HepG2 (cell line): ENCODE data around the gene CLIC4. TPM values are rescaled to one million over a fixed set of nuclear protein-coding genes. Genes with fewer than 3 reads are reported as not detected.

Source experiments
- CBX5 ChIP-seq: sonication (generic); formaldehyde crosslinking; IDR thresholded peaks from 2 replicates; pipeline ENCODE4 v1.4.0; 2020; ENCODE audit warnings: missing genetic modification reagents, borderline replicate concordance
- ELF1 ChIP-seq: sonication (generic); formaldehyde crosslinking; IDR thresholded peaks from 2 replicates; pipeline ENCODE4 v1.4.0; 2020; ENCODE audit warnings: missing genetic modification reagents
- ETV5 ChIP-seq: IDR thresholded peaks from 2 replicates; pipeline ENCODE4 v1.6.1; 2018; ENCODE audit warnings: missing biosample characterization, missing genetic modification reagents, inconsistent platforms, borderline replicate concordance
- GFI1 ChIP-seq: sonication (generic); formaldehyde crosslinking; IDR thresholded peaks from 2 replicates; pipeline ENCODE4 v1.5.0; 2020; ENCODE audit warnings: missing genetic modification reagents, mild to moderate bottlenecking, borderline replicate concordance
- GTF2F1 ChIP-seq: fragments of 150-350 bp; IDR thresholded peaks from 2 replicates; pipeline ENCODE4 v1.6.1; 2014; ENCODE audit warnings: low read length
- MXD1 ChIP-seq: sonication (generic); formaldehyde crosslinking; IDR thresholded peaks from 2 replicates; pipeline ENCODE4 v1.4.0; 2020; ENCODE audit warnings: mild to moderate bottlenecking, missing genetic modification reagents
- NFATC3 ChIP-seq: sonication (generic); formaldehyde crosslinking; IDR thresholded peaks from 2 replicates; pipeline ENCODE4 v1.5.1; 2020; ENCODE audit warnings: mild to moderate bottlenecking, missing genetic modification reagents
- PHF5A ChIP-seq: IDR thresholded peaks from one replicate; pipeline ENCODE4 v1.6.1; 2018; ENCODE audit warnings: low read depth, missing genetic modification reagents; ENCODE audit not compliant: unreplicated experiment
- PITX1 ChIP-seq: sonication (generic); formaldehyde crosslinking; IDR thresholded peaks from 2 replicates; pipeline ENCODE4 v1.5.1; 2020; ENCODE audit warnings: mild to moderate bottlenecking, missing genetic modification reagents
- SMAD9 ChIP-seq: sonication (generic); formaldehyde crosslinking; IDR thresholded peaks from 2 replicates; pipeline ENCODE4 v1.5.1; 2020; ENCODE audit warnings: mild to moderate bottlenecking, missing genetic modification reagents
- ZFP36L1 ChIP-seq: sonication (generic); formaldehyde crosslinking; IDR thresholded peaks from 2 replicates; pipeline ENCODE4 v1.8.0; 2022; ENCODE audit warnings: mild to moderate bottlenecking, missing genetic modification reagents, moderate library complexity
- ZNF136 ChIP-seq: sonication (generic); formaldehyde crosslinking; IDR thresholded peaks from 2 replicates; pipeline ENCODE4 v1.8.1; 2022; ENCODE audit warnings: low read depth, mild to moderate bottlenecking, moderate library complexity, missing genetic modification reagents
- ZNF274 ChIP-seq: sonication (generic); formaldehyde crosslinking; IDR thresholded peaks from 2 replicates; pipeline ENCODE4 v1.5.1; 2020; ENCODE audit warnings: mild to moderate bottlenecking, missing genetic modification reagents
- ZNF280B ChIP-seq: sonication (generic); formaldehyde crosslinking; IDR thresholded peaks from 2 replicates; pipeline ENCODE4 v1.5.0; 2020; ENCODE audit warnings: missing genetic modification reagents, mild to moderate bottlenecking, borderline replicate concordance
- ZNF329 ChIP-seq: sonication (generic); formaldehyde crosslinking; IDR thresholded peaks from 2 replicates; pipeline ENCODE4 v1.9.0; 2021; ENCODE audit warnings: low read depth, mild to moderate bottlenecking, missing genetic modification reagents
- ZNF691 ChIP-seq: sonication (generic); formaldehyde crosslinking; IDR thresholded peaks from 2 replicates; pipeline ENCODE4 v1.4.0; 2020; ENCODE audit warnings: missing genetic modification reagents, low read depth, mild to moderate bottlenecking, borderline replicate concordance
- polyA plus RNA-seq, 8 experiments: library from polyadenylated mRNA; depleted of rRNA in 3 of 8; stranded (reverse) in 7 of 8; unstranded in 1 of 8; fragments of >200 nt; fragmentation: Illumina TruSeq in 4 of 8; extraction: Trizol in 4 of 8; gene quantifications; 2 replicates each; pipeline versions ENCODE4 v1.2.1 to v1.2.3, GENCODE V29; 2011 to 2016; ENCODE audit warnings: low read depth in 4 of 8, missing spikeins in 1 of 8, mixed read lengths in 1 of 8; ENCODE audit not compliant: insufficient read depth in 1 of 8
- total RNA-seq, 5 experiments: library from RNA; depleted of rRNA; stranded (reverse); fragments of >200 nt; fragmentation: Illumina TruSeq; extraction: Trizol; gene quantifications; 2 replicates each; pipeline ENCODE4 v1.2.3, GENCODE V29; 2016; ENCODE audit warnings: low read depth in 1 of 5
- TF ChIP-seq, protein P1 (sequence below): IDR thresholded peaks from 2 replicates; pipeline ENCODE4 v1.6.1; 2018; ENCODE audit warnings: missing genetic modification reagents
- TF ChIP-seq, protein P2 (sequence below): sonication (generic); formaldehyde crosslinking; IDR thresholded peaks from 2 replicates; pipeline ENCODE4 v1.4.0; 2020; ENCODE audit warnings: missing genetic modification reagents, mild to moderate bottlenecking, borderline replicate concordance

Gene CLIC4
- total and polyA plus RNA-seq, 2 of the 13 experiments (the other 11 are each of a cell fraction or from before 2014, with no cell fraction given), result 23.3 to 77.4 TPM

DNA sequence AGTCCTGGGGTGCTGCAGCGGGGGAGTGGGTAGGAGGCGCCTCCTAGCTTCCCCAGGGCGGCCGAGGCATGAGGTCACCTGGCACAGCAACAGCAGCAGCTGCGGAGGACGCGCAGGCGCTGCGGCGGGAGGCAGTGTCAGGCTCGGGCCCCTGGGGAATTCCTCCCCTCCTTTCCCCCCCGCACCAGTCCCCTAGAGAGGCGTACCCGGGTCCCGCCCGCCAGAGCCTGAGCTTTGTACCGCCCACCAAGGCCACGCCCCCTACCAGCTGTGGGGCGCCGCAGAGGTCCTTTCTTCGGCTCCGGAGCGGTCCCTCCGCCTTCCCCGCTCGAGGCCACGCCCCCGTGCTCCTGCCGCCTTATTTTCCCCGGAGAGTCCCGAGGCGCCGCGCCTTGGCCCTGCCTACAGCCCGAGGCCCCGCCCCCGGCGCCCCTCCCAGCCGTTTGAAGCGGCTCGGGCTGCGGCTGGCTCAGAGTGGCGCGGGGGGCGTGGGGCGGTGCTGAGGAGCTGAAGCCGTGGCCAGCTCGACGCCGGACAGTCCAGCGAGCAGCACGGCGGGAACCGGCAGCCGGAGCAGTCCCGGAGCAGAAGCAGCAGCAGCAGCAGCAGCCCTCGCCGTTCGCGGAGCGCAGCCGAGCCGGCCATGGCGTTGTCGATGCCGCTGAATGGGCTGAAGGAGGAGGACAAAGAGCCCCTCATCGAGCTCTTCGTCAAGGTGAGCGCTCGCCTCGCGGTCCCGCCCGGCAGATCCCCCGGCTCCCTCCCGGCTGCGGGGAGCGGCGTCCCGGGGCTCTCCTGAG is at the start of gene CLIC4 (continued):
- TF ChIP-seq, protein P1, sequence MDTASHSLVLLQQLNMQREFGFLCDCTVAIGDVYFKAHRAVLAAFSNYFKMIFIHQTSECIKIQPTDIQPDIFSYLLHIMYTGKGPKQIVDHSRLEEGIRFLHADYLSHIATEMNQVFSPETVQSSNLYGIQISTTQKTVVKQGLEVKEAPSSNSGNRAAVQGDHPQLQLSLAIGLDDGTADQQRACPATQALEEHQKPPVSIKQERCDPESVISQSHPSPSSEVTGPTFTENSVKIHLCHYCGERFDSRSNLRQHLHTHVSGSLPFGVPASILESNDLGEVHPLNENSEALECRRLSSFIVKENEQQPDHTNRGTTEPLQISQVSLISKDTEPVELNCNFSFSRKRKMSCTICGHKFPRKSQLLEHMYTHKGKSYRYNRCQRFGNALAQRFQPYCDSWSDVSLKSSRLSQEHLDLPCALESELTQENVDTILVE (CRISPR knock-in tag), result no peak
- TF ChIP-seq ZFP36L1 (peak; percentile 72), NFATC3 (CRISPR knock-in tag) (no peak), PHF5A (CRISPR knock-in tag) (no peak), ZNF691 (CRISPR knock-in tag) (no peak), ZNF280B (CRISPR knock-in tag) (no peak), CBX5 (0 out of 2 replicates have a peak, but pooled peaks have one; percentile 16), ZNF274 (CRISPR knock-in tag) (no peak), GFI1 (CRISPR knock-in tag) (peak; percentile 73; the same call in 1 of the 2 replicates), ZNF136 (CRISPR knock-in tag) (no peak), ELF1 (CRISPR knock-in tag) (peak; percentile 45), GTF2F1 (no peak), ZNF329 (CRISPR knock-in tag) (no peak; the same call in 1 of the 2 replicates), ETV5 (CRISPR knock-in tag) (no peak; the same call in 1 of the 2 replicates), SMAD9 (CRISPR knock-in tag) (no peak), MXD1 (peak; percentile 88), PITX1 (CRISPR knock-in tag) (peak; percentile 56)
- TF ChIP-seq, protein P2, sequence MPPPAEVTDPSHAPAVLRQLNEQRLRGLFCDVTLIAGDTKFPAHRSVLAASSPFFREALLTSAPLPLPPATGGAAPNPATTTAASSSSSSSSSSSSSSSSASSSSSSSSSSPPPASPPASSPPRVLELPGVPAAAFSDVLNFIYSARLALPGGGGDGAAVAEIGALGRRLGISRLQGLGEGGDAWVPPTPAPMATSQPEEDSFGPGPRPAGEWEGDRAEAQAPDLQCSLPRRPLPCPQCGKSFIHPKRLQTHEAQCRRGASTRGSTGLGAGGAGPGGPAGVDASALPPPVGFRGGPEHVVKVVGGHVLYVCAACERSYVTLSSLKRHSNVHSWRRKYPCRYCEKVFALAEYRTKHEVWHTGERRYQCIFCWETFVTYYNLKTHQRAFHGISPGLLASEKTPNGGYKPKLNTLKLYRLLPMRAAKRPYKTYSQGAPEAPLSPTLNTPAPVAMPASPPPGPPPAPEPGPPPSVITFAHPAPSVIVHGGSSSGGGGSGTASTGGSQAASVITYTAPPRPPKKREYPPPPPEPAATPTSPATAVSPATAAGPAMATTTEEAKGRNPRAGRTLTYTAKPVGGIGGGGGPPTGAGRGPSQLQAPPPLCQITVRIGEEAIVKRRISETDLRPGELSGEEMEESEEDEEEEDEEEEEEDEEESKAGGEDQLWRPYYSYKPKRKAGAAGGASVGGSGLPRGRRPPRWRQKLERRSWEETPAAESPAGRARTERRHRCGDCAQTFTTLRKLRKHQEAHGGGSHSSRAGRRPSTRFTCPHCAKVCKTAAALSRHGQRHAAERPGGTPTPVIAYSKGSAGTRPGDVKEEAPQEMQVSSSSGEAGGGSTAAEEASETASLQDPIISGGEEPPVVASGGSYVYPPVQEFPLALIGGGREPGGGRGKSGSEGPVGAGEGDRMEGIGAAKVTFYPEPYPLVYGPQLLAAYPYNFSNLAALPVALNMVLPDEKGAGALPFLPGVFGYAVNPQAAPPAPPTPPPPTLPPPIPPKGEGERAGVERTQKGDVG, result peak; percentile 63; the same call in 1 of the 2 replicates
